Stimulated activated CD8-positive, alpha-beta memory T cell treated with anti-CD3 and anti-CD28 coated beads, Interleukin-15, amount 100 ng/mL, for 48 hours (primary cell): ENCODE results near the gene TPX2.
"Not testable (repeated sequence)": the region's sequence is repeated elsewhere in the genome, so short reads cannot be mapped to it uniquely, and the experiment has no call there.

Experiments
- DNase-seq, 2 donors: peaks; one replicate each; pipeline ENCODE4 v3.0.0-alpha.2; 2020; ENCODE audit warnings: low read depth in 2 of 2

The TPX2 gene

DNA sequence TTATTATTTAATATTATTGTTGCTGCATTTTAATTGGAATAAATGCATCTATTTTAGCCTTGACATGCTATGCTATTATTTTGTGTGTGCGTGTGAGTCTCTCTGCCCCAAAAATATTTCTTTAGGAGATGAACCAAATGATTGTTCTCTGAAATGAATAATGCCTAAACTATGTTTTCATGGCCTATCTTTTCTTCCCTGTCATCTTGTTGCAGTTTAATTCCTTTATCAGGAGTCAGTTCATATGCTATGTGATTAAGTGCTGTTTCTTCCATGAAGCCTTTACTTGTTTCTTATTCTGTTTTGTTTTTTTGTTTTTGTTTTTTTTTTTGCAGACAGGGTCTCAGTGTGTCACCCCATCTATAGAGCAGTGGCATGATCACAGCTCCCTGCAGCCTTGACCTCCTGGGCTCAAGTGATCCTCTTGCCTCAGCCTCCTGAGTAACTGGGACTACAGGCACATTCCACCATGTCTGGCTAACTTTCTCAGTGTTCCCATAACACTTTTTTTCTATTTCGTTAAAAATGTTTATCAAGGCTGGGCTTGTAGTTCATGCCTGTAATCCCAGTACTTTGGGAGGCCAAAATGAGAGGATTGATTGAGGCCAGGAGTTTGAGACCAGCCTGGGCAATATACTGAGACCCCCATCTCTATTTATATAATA, 25.7 kb downstream of the TPX2 start:
- DNase-seq = no peak

DNA sequence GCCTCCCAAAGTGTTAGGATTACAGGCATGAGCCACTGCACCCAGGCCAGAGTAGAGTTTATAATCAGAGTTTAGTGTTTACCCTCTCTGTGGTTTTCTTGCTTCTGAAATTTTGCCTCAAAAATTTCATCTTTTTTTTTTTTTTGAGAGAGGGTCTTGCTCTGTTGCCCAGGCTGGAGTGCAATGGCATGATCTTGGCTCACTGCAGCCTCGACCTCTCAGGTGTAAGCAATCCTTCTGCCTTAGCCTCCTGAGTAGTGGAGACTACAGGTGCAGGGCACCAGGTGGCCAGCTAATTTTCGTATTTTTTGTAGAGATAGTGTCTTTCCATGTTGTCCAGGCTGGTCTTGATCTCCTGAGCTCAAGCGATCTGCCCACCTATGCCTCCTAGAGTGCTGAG, 28.7 kb downstream of the TPX2 start:
- DNase-seq = no peak

DNA sequence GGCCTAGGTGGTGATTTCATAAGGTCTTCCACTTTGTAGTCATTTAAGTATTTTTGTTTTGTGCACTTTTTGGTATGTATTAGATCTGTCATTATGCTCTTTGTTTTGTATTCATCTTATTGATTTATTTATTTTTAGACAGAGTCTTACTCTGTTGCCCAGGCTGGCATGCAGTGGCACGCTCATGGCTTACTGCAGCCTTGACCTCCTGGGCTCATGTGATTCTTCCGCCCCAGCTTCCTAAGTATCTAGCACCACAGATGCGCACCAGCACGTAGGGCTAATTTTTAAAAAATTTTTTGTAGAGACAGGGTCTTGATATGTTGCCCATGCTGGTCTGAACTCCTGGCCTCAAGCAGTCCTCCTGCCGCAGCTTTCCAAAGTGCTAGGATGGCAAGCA, 30.6 kb downstream of the TPX2 start:
- DNase-seq = no peak

DNA sequence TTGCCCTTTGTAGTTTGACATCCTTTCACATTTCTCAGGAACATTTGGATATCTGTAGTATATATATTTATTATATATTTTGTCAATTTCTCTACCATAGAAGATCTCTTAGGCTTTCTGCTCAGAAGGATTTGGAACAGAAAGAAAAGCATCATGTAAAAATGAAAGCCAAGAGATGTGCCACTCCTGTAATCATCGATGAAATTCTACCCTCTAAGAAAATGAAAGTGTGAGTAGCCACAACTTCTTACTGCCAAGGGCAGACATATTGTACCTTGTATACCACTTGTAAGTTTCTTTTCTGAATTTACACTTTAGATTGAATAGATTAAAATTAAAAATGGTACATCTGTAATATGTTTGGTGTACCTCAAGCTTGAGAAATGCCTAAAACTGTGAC, 31.2 kb downstream of the TPX2 start:
- DNase-seq = no peak

DNA sequence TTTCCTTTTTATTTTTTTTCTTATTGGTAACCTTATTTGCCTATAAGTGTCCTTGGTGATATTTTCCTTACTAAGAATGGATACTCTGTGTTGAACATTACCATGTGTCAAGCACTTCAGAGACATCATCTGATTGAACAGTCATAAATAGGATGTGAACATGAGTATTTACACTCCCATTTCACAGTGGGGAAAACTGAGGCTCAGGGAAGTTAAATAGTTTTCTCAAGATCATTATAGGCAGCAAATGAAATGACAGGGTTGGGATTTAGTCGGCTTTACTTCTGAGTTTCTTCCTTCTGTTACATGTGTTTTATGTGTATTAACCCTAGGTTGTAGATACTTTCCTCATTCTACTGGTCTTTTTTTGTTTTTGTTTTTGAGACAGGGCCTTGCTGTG, 35.3 kb downstream of the TPX2 start:
- no peak for DNase-seq

DNA sequence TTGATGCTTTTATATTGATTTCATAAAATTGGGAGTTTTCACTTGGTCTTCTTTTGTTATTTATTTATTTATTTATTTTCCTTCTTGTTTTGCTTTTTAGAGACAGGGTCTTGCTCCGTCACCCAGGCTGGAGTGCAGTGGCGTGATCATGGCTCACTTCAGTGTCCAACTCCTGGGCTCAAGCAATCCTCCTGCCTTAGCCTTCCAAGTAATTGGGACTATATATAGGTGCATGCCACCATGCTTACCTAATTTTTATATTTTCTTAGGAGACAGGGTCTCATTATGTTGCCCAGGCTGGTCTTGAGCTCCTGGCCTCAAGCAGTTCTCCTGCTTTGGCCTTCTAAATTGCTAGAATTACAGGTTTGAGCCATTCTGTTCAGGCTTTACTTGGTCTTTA, 41.7 kb downstream of the TPX2 start:
- DNase-seq = no peak

DNA sequence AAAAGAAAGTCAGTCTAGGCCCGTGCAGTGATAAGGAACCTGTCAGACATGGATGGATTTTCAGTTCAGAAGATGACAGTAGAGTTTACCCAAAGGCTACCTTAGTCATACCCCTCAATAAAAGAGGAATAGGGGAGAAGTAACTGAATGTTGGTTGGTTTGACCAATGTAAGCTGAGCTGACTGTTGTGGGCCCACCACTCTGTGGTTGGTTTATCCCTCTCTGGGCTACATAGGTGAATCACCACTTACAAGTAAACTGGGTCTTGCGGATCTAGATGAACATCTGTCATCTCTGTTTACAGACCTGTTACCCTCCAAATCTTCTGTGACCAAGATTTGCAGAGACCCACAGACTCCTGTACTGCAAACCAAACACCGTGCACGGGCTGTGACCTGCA, 42.9 kb downstream of the TPX2 start:
- no peak for DNase-seq

DNA sequence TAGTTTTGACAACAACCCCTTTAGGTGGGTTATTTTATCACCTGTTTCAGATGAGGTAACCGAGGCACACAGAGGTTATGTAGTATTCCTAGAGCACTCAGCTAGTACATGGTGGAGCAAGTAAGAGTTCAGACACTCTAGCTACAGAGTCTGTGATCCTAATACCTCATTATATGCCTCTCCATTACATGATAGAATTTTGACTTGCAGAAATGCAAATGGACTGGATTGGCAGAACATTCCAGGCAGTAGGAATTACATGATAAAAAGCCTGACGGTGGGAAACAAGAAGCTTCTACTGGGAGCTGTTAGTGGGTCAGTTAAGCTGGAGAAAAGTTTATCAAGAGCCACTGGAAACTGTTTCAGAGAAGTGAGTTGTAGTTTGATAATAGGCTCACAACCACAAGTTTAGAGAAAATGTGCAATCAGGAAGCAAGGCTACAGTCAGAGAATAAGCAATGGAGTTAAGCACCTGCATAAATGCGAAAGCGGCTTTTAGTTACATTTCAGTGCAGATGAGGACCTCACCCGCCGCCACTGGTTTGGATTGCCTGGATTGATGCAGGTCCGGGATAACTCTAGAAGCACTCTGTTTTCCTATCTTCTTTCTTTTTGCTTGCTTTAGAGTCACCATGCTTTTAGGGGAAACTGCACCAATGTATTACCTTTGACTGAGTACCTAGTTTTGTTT, 45.4 kb downstream of the TPX2 start:
- DNase-seq = no peak

DNA sequence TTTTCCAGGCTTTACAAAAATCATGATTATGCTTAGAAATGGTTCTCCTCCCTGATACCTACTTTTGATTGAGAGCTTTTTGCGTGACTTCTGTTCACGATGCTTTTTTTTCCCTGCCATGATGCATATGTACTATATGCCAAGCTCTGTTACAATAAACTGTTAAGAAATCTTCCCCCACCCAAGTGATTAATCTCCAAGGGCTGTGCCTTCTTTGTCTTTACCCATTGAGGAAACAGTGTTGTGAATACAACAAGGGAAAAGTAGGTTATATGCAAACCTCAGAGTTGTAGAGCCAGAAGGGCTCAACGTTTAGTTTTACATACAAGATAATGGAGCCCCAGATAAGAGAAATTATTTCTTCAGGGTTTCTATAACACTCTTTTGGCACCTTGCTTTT, 46.0 kb downstream of the TPX2 start:
- no peak for DNase-seq

DNA sequence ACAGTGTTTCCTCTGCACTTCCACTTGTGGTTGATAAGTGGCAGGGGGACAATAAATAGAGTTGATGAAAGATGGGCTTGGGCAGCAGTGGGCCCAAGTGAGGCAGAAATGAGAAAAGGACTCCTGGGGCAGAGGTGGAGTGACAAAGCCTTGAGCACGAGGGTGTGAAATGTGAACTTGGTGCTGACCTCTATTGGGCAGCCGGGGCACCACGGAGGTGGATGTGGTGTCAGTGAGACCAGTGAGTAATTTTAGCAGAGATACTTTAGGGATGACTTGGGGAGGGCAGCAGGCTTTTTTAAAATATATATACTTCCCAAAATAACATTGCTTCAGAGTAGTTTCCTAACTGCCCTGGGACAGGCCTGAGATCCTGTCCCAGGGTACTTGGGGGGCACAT, 49.5 kb downstream of the TPX2 start:
- no peak for DNase-seq

DNA sequence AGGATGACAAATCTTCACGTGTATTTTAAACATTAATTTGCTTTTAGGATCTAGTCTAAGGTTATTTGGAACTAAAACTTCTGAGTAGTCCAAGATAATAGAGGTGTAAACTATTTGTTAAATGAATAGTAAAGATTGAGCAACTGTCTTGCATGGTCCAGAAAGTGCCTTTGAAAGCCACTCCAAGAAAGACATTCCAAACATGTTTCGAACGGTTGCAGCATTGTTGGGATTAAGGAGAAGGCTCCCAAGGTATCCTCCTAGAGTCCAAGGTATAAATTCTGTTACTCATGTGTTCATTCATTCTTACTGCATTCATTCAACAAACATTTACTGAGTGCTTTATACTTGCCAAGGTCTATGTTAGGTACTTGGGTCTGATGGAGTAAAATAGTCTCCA, 51.3 kb downstream of the TPX2 start:
- DNase-seq = no peak

DNA sequence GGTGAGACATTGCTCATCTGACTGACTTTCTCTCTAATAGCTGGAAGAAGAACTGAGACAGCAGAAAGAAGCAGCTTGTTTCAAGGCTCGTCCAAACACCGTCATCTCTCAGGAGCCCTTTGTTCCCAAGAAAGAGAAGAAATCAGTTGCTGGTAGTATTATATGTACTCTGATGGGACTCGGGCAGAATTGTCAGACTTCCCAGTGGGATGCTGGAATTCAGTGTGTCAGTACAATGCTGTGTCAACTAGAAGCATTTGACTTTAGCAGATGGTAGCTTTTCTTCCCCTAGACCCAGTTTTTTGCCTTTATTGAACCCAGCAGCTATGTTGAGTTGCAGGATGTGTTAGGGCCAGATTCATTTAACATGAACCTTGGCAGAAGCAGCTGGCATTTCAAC, 58.3 kb downstream of the TPX2 start:
- no peak for DNase-seq

DNA sequence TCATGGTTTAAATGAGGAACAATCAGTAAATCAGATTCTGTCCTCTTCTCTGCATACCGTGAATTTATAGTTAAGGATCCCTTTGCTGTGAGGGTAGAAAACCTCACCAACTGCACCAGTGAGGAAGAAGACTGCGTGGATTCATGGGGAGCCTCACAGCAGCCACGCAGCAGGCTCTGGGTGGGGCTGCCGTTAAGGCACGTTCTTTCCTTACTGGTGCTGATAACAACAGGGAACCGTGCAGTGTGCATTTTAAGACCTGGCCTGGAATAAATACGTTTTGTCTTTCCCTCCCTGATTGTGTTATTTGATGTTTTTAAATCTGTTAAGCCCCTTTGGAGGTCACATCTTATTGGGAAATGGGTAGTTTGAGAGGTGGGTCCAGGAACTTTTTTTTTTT, 62.4 kb downstream of the TPX2 start:
- no peak for DNase-seq

DNA sequence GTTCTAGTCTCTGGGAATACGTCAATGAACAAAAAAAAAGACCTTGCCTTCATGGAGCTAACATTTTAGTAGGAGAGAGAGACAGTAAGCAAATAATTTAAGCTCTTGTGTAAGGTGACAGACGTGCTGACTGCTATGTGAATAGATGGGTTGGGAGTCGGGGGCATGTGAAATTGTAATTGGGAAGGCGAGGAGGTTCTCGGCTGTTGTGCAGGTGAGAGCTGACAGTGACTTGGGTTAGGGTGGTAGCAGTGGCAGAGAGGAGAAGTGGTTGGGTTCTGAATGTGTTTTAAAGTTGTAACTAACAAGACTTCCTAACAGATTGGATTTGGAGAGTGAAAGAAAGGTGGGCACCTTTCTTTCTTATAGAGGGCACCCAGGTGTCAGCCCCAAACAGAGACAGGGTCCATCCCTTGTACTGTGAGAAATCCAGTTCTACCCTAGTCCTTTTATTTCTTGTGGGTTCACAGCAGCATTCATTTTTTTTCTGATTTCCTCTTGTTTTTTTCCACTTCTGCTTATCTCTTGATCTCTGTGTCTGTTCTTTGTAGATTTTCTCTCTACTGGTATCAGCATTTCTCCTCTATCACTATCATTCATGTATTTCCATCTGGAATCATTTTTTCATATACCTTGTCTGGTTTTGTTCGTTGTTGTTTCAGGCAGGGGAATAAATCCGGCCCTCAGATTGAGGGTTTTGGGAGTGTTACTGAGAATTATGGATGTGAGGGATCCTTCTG, 64.6 kb downstream of the TPX2 start:
- DNase-seq = no peak

DNA sequence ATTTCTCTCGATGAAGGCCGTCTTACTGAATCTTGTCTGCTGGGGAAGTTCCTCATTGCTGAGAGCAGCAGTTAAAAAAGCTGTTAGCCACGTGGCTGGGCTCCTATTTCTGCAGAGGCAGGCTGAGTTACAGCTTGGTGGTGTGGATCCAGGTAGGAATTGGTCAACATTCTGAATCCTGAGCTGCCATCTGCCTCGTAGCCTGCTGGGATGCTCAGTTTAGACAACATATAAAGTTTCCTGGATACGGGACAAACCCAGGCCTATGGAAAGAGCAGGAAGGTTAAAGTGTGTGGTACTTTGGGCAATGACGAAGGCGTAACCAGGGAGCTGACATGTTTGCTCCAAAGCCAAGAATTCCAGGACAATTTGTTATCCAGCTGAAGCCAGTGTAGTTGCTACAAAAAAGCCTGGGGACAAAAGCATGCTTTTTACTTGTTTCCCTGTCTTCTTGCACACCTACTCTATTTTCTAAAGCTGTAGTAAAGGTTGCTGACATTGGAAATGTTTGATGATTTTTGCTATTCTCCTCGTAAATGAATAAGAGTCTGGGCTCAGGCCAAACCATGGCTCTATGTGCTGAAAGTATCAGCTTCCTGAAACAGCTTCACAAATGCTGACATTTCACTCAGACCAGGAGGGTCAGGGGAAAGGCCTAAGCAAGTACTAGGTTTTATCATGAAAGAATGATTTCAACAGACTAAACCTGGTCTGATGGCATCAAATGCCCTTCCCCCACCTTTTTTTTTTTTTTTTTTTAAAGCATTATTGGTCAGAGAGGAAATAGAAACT, 67.7 kb downstream of the TPX2 start:
- no peak for DNase-seq

DNA sequence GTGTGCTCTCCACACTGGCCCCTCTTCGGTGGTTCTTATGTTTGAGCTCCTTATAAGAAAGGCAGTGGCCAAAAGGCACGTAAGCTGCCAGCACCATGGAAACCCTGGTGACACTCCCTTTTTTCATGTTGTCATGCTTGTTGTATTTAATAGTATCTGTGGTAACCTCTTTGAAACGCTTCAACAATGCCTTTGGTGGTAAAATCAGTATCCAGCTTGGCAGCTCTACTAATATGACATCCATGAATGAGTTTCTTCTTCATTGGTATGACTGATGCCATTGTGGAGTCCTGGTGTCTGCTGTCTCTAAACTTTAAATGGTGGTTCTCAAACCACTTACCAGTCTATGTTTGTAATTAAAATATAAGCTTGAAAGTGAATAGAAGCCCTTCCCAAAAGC, 69.4 kb downstream of the TPX2 start:
- no peak for DNase-seq

DNA sequence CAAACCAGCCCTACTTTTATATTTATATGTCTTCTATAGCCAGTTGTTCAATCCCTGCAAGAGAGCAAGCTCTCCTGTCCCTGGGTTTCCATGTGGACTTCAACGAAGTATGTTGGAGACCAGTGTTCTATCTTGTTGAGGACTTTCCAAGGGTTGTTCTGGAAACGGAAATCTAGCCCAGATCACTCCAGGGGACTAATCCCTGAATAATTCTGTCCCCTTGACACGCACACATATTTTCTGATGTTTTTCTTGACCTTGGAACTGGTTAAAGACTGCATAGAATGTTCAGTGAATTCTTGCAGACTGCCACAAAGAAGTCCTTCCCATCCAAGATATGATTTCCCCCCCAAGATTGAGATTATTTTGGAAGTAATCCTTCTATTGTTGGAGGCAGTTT, 70.6 kb downstream of the TPX2 start:
- no peak for DNase-seq

DNA sequence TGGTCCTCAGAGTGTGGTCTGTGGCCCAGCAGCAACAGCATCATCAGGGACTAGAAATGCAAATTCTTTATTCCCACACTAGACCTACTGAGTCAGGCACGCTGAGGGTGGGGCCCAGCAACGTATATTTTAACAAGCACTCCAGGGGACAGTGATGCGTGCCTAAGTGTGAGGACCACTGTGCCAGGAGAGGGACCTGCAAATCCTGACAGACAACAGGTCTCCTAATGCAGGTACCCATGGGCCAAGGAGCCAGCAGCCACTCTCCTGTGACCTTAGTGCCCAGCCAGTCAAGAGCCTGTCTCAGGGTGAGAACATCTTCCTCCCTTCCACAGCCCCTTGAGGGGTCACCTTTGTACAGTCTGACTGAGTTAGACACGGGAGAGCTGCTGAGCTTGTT, 72.1 kb downstream of the TPX2 start:
- DNase-seq = no peak

DNA sequence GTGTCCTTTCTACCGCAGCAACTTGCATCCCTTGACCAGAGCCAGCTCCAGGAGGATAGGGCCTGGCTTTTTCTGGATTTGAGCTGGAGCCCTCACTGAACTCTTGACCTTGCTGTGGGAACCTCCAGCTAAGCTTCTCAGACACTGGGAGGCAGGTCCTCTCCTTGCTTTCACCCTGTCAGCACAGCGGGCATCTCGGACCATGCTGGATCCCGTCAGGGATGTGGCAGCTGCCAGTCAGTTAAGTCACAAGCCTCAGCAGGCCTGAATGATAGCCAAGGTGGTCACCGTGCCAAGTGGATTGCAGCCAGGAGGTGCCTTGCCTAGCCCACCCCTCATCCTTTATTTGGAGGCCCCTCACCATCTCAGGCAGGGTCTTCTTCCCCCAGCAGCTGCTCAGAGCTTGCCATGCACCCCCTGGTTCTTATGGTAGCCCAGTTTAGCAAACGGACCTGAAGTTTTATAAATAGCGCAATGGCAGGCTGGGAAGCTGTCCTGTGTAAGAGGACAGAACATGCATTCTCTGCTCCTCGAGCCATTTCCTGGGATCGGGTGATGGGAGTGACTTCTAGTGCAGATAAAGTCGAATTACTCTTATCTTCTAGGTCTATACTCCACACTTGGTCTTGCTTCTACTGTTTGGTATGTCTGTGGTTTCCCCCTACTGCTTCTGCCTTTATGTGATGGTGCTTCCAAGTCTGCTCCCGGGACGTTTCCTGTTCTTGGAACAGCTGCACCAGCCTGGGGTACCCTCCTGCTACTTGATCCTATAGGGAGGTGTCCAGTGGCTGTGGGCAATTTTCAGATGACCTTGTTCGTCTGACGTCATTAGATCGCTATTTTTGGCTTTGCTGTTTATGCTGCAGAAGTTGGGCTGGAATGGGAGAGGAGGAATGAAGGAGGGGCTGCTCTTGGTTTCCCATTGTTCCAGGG, 73.0 kb downstream of the TPX2 start:
- no peak for DNase-seq

DNA sequence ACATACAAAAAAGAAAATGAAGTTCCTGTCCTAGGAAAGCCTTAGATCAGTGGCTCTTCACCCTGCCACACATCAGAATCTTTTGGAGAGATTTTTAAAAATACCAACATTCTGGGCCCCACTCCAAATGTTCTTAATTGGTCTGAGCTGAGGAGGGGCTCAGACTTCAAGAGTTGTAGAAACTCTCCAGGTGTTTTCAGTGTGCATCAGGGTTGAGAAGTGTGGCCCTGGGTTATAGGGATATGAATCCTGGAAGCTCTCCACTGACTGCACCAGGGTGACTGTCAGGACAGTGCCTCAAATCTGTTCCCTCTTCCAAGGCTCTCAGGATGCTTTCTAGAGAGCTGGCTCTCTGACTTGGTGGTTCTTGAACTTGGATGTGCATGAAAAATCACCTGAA, 74.5 kb downstream of the TPX2 start:
- DNase-seq = no peak

DNA sequence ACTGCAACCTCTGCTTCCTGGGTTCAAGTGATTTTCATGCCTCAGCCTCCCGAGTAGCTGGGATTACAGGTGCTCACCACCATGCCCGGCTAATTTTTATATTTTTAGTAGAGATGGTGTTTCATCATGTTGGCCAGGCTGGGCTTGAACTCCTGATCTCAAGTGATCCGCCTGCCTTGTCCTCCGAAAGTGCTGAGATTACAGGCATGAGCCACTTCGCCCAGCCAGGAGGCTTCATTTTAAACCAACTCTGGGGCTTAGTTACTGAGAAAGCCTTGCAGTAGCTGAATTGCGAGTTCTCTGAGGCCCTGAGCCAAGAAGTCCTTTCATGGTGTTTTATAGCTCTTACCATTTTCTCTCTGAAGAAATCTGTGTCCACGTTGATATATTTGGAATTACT, 75.1 kb downstream of the TPX2 start:
- DNase-seq = not testable (repeated sequence)
